ENCODE data around the gene CAMTA1. TPM values are rescaled to one million over a fixed set of nuclear protein-coding genes. Genes with fewer than 3 reads are reported as not detected.

Gene CAMTA1
- total and polyA plus RNA-seq, 9 of the 15 experiments (the other 6 are each of a cell fraction or from before 2014, with no cell fraction given): 43.9 to 161 (median 65.9) TPM

GRCh38 chr1:7755448-7755847, 970.2 kb downstream of the CAMTA1 start (continued):
- TF ChIP-seq VEZF1 (CRISPR knock-in tag; IDR thresholded peaks at IDR 0.05): no peak

GRCh38 chr1:7760245-7760644, 975.0 kb downstream of the CAMTA1 start:
- no peak overlapping the region for H3K4me2 ChIP-seq (ENCODE audit: insufficient read depth, low read length)
- DNase-seq (ENCODE audit: extremely low read depth in 1 of 4, low spot score in 3 of 4) (no peak), ATAC-seq (no peak; the same call in 2 of the 3 replicates), FAIRE-seq (no peak)
- BruUV-seq (replicated peaks): no TSS peak
- no peaks in the 10 kb centered on the region for H4K20me1 ChIP-seq (replicated peaks; ENCODE audit: control insufficient read depth, insufficient read depth, low read length)
- ChIA-PET POLR2A (interaction anchor here (0.6 to 1.2 kb wide), 3 partner anchors 9 to 1544 kb away, joined by 3 to 6 read pairs (median 3); no protein-coding TSS in a partner anchor), CTCF (ENCODE audit: low intra/inter-chr PET ratio) (no interaction called here)
- H3K27me3 ChIP-seq (ENCODE audit: control insufficient read depth in 2 of 2, insufficient read depth in 2 of 2, low read length in 2 of 2): peaks cover 0 to 6% of the 10 kb centered on the region in 2 experiments; a peak in 2 of 5 replicates
- H3K9me1 ChIP-seq (ENCODE audit: control insufficient read depth, insufficient read depth, low read length): no peaks in the 10 kb centered on the region
- no peak overlapping the region for H3K27ac ChIP-seq (ENCODE audit: extremely low read depth, low read depth, low read length)
- H3K4me1 ChIP-seq (replicated peaks in 1 of 2; ENCODE audit: control insufficient read depth in 2 of 2, insufficient read depth in 2 of 2, low read length in 2 of 2): peaks cover 0 to 4% of the 10 kb centered on the region in 2 experiments; a peak in 2 of 5 replicates
- 29% methylated on average over 6 of the region's 6 CpGs for WGBS (ENCODE audit: insufficient coverage, low coverage, missing lambda C conversion rate)
- H3K9ac ChIP-seq (ENCODE audit: insufficient read depth in 1 of 2, low read depth in 2 of 2, low read length in 2 of 2): no peak overlapping the region
- no peaks in the 10 kb centered on the region for H3K9me3 ChIP-seq (replicated peaks; ENCODE audit: control insufficient read depth, insufficient read depth, low read depth, low read length)
- no peak for TF ChIP-seq XRCC3 (IDR thresholded peaks at IDR 0.05)
- TF ChIP-seq GABPB1 (CRISPR knock-in tag; IDR thresholded peaks at IDR 0.05): no peak
- no peak for TF ChIP-seq ZKSCAN3 (CRISPR knock-in tag; IDR thresholded peaks at IDR 0.05)
- TF ChIP-seq HDAC6 (IDR thresholded peaks at IDR 0.05; ENCODE audit: low read depth, low read length): no peak
- no peak for TF ChIP-seq NFE2L1 (tag; IDR thresholded peaks at IDR 0.05; ENCODE audit: borderline replicate concordance, low read depth)
- TF ChIP-seq ZSCAN32 (CRISPR knock-in tag; IDR thresholded peaks at IDR 0.05): no peak
- no peak for TF ChIP-seq CBFA2T3 (IDR thresholded peaks at IDR 0.05)
- no peak for TF ChIP-seq MEF2D (tag; conservative IDR thresholded peaks at IDR 0.05; ENCODE audit: low read depth)
- no peak for TF ChIP-seq ZFP1 (CRISPR knock-in tag; IDR thresholded peaks at IDR 0.05)
- TF ChIP-seq ZNF766 (CRISPR knock-in tag; conservative IDR thresholded peaks at IDR 0.05): no peak
- no peak for TF ChIP-seq C11orf30 (IDR thresholded peaks at IDR 0.05; ENCODE audit: low read depth)
- no peak for TF ChIP-seq JUND (IDR thresholded peaks at IDR 0.05; ENCODE audit: borderline replicate concordance, low read depth, low read length)
- no peak for TF ChIP-seq JUND (tag; IDR thresholded peaks at IDR 0.05; ENCODE audit: borderline replicate concordance, low read depth, low read length)
- TF ChIP-seq OTX1 (CRISPR knock-in tag; IDR thresholded peaks at IDR 0.05): no peak
- TF ChIP-seq NELFE (IDR thresholded peaks at IDR 0.05; ENCODE audit: insufficient read depth, insufficient read length): no peak
- no peak for TF ChIP-seq ZBTB9 (CRISPR knock-in tag; IDR thresholded peaks at IDR 0.05)
- H3K36me3 ChIP-seq (ENCODE audit: control insufficient read depth, insufficient read depth, low read length): no peaks in the 10 kb centered on the region
- H3K4me3 ChIP-seq: no peak overlapping the region
- intact Hi-C loops (cut with micrococcal nuclease): no loop called here
- peak overlapping the region; percentile 41; the same call in 1 of the 2 replicates for H2AFZ ChIP-seq (ENCODE audit: low read depth, low read length)
- H3K79me2 ChIP-seq (ENCODE audit: control insufficient read depth, insufficient read depth, low read length): no peaks in the 10 kb centered on the region
- in situ Hi-C loops (cut with MboI): no loop called here
